NCI-H748 treated with DMSO at 0.1 percent for 48 hours (cell line): ENCODE results near the gene TCP11X2.
"Not testable (repeated sequence)": the region's sequence is repeated elsewhere in the genome, so short reads cannot be mapped to it uniquely, and the experiment has no call there.

ENCODE experiments used
- DNase-seq: peaks from one replicate; lab custom pipeline; 2025; lab: John Stamatoyannopoulos, UW

TCP11X2 gene

DNA sequence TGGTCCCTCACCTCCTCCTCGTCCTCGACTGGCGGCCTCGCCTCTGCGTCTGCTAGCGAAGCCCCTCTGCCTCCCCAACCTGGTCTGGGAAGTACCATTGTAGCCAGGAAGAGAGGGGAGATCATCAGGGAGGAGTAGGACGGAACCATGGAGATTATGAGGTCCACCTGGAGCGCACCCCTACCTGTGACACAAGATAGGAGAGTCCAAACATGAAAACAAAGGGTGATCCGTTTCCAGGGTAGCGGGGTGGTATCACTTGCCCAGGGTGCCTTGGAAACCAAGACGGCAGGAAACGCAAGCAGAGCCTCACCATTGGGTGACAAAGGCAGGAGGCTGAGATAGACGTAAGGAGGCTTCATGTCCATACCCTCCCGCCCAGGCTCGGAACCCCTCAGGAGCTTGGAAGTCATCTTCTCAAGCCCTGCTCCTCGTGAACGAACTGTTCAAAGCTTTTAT is at the start of gene TCP11X2:
TSS of gene TCP11X2 (minus strand) at position 51 of the 459 bp plus-strand sequence.
- not testable (repeated sequence) for DNase-seq

DNA sequence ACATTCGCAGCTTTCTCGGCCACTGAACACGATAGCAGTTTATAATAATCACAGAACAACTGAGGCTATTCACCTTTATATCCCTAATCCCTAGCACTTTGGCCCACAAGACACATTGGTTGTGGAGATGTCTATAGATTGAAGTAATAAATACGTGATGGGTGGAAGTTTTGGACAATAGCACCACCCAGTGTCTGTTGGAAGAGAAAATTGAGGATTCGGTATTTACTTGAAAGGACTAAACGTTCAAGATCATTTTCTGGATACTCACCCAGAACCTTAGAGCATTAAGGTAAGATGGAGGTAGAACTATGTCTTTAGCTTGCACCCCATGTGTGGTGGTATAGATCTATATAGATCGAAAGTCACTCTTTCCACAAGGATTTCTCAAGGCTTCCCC is 45.7 kb upstream of the TCP11X2 start:
- peak; percentile 26 for DNase-seq

DNA sequence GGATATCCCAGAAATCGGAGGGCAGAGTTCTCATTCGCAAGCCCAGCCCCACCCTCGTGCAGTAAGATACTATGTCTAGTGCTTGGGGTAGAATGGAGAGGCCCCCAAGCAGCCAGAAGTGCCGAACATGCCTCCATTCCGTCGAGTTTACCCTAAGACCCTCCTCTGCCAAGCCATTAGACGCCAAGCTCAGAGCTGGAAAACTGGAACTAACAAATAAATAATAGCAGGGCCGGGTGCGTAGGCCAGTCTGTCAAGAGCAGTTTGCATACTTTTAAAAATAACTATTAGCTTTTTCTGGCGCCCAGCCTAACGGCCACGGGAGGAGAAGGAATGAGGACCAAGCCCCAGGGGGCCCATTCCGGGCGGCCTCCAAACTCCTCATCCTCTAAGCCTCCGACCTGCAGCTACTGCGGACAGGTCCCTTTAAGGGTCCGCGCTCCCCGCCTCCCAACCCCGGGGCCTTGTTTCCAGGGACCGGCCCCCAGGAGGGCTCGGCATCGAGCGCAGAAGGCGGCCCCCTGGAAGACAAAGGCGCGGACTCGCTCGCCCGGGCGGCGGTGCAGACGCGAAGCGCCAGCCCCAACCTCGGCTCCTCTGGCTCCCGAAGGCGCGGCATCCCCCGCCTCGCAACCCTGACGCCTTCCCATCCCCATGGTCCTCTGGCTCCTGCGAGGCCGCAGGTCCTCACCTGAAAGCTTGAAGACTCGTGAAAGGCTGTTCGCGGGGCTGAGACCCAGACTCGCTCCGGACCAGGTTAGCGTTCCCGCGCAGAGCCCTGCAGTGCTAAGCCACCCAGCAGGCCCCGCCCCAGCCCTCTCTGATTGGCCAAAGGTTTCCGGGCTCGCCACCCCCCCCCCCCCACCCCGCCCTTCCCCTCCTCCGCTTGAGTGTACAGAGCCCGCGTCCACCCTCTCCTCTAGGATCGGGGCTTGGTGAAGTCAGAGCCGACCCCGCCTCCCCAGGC is 44.6 kb upstream of the TCP11X2 start, which contains the start of gene TMSB15A:
TSS of gene TMSB15A (minus strand) at position 765 of the 967 bp plus-strand sequence.
- peak; percentile 58 for DNase-seq

DNA sequence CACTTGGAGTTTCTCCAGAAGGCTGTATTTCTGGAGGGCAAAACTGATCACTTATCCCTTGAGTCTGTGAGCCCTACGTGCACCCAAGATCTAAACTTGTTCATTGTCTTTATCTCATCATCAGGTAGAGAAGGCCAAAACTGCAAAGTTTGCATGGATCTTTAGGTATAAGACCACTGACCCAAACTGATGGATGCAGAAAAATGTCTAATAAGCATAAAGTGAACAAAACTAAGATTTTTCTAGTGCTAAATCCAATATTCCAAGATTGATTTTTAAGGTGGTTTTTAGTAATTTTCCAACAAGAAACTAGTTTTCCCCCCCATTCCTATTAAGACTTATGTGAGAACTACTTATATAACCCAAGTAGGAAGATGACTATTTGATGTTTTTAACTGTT is 42.9 kb upstream of the TCP11X2 start:
- DNase-seq: no peak

DNA sequence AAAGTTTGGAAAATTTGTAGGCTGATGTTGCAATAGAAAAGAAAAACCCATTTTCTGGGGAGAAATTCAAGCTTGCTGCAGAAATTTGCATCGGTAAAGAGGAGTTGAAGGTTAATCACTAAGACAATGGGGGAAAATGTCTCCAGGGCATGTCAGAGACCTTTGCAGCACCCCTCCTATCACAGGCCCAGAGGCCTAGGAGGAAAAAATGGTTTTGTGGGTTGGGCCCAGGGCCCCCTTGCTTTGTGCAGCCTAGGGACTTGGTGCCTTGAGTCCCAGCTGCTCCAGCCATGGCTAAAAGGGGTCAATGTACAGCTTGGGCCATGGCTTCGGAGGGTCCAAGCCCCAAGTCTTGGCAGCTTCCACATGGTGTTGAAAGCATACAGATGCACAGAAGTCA is 27.1 kb upstream of the TCP11X2 start:
- DNase-seq: no peak

DNA sequence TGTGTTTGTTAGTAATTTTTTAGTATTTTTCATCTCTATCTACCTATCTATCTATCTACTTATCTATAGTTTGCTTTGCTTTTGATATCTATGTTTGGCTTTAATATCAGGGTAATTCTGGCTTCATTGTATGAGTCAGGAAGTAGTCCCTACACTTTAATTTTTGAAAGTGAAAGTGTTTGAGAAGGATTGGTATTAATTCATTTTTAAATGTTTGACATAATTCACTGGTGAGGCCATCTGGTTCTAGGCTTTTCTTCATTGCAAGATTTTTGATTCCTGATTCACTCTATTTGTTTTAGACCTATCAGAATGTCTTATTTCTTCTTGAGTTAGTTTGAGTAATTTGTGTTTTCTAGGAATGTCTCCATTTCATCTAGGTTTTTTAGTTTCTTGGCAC is 20.2 kb upstream of the TCP11X2 start:
- DNase-seq: no peak

DNA sequence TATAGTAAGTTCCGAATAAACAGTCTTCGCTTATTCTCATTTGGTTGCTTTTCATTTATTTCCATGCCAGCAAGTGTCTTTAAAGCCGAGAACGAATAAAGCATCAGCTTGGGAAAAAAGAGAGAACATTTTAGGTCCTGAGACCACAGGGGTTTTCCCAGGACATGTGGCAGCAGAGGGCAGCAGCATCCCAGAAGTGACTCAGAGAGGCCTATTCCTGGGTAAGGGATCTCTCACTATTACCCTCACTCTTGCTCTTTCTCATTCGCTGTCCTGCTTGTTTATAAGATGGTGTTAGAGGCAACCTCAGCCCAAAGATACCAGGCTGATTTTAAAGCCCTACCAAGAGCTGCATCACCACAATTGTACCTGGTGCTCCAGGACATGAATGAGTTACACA is 7.2 kb upstream of the TCP11X2 start:
- DNase-seq: not testable (repeated sequence)

DNA sequence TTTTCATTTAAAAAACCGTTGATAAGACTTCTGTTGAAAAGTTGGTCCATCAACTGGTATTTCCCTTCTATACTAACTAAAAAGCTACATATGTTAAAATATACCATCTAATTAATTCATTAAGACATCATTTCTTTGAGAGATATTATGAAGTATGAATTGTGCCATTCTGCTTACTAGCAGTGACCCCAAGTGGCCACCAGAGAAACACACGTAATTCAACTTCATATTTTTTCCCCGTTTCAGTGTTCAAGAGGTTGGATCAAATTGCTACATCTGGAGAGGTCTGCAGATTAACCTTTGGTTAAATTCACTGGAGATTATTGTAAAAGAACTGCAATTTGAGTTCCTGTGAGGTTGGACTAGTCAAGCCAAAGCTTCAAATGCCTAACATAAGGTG is 1.4 kb downstream of the TCP11X2 start:
- not testable (repeated sequence) for DNase-seq

DNA sequence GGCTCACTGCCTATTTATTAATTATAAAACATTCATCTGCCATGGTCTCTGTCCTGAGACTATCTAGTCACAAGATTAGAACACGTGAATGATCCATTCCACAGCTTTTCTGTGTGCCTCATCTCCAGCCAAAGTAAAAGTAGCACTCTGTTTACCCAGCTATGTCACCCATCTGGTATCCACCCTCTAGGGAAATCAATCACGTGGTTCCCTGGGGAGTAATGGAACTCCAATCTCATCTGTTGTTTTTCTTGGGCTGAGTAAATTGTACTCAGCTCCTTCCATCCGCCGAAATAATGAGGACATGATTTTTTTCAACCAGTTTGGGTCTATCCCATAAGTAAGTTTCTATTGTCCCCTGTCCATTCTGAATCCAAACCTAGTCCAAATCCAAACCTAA is 13.0 kb downstream of the TCP11X2 start:
- not testable (repeated sequence) for DNase-seq

DNA sequence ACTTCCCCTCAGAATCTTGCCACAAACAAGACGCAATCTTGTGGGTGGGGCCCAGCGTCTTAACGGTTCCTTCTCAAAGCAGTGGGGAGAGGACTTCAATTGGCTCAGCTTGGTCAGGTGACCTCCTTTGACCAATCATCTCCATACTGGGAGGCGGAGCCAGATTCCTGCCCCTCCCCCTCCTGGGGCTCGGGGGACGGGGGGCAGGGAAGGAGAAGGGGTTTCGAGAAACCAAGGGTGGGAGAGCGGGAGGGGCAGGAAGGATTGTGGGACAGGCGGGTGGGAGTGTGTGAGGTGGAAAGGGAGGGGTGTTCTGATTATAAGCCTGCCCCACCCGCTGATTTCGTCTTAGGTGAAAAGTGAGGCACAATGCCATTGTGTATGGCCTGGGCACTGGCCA is 31.7 kb downstream of the TCP11X2 start, which contains the start of gene NXF2B:
TSS of gene NXF2B (minus strand) at position 101 of the 400 bp plus-strand sequence. CDS start 59,972 bp downstream, outside the sequence.
- not testable (repeated sequence) for DNase-seq

DNA sequence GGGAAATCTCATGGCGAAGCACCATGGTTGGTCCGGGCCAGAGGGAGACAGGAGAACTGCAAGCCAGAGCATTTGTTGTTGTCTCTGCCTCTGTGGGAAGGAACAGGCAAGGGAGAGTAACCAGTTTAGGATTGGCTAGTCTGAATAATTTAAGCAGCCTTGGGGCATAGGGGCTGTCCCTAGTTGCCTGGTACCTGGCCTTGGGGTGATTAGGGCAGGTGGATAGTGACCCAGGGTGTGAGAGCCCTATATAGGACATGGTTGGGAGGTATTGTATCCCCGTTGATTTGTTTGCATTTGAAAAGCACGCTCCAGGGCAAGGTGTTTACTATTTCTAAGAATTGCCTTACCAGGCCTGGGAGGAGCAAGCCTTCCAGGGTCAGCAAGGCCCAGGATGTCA is 57.1 kb downstream of the TCP11X2 start:
- DNase-seq: not testable (repeated sequence)
